Fibroblast of lung (primary cell): ENCODE measurements around the gene DDC. TPM values are rescaled to one million over a fixed set of nuclear protein-coding genes. Genes with fewer than 3 reads are reported as not detected.

Experiments used
- DNase-seq, 2 donors: peaks; one replicate each; pipeline versions ENCODE4 v3.0.0 to v3.0.0-alpha.2; 2010; ENCODE audit warnings: low read depth in 2 of 2
- H2AFZ ChIP-seq: 2 replicates; pipeline ENCODE4 v1.5.1; 2012; ENCODE audit warnings: low read length, control low read depth, inconsistent platforms
- H3K27ac ChIP-seq: 2 replicates; pipeline ENCODE4 v1.5.1; 2011; ENCODE audit warnings: low read length, control low read depth; ENCODE audit not compliant: insufficient read depth
- H3K27me3 ChIP-seq: 2 replicates; pipeline ENCODE4 v1.5.1; 2011; ENCODE audit warnings: mild to moderate bottlenecking, low read length; ENCODE audit not compliant: control insufficient read depth, insufficient read depth
- H3K36me3 ChIP-seq: 2 replicates; pipeline ENCODE4 v1.5.1; 2011; ENCODE audit warnings: low read length; ENCODE audit not compliant: control insufficient read depth, insufficient read depth
- H3K4me1 ChIP-seq: 2 replicates; pipeline ENCODE4 v1.5.1; 2011; ENCODE audit warnings: low read length; ENCODE audit not compliant: control insufficient read depth, insufficient read depth; ENCODE audit errors: extremely low read depth
- H3K4me2 ChIP-seq: 2 replicates; pipeline ENCODE4 v1.5.1; 2011; ENCODE audit warnings: low read length, control low read depth; ENCODE audit not compliant: insufficient read depth; ENCODE audit errors: extremely low read depth
- H3K4me3 ChIP-seq, 4 experiments: fragments of 200-600 bp in 1 of 4; sonication (generic) in 1 of 4; replicated peaks in 1 of 4; 2 replicates each; pipeline ENCODE4 v1.5.1; 2011 to 2016; ENCODE audit warnings: low read length in 4 of 4, low read depth in 3 of 4, mild to moderate bottlenecking in 3 of 4, control low read depth in 2 of 4, inconsistent platforms in 1 of 4, mixed read lengths in 1 of 4; ENCODE audit not compliant: insufficient read depth in 1 of 4; ENCODE audit errors: control extremely low read depth in 1 of 4
- H3K79me2 ChIP-seq: 2 replicates; pipeline ENCODE4 v1.5.1; 2012; ENCODE audit warnings: mild to moderate bottlenecking, low read length, inconsistent platforms; ENCODE audit not compliant: control insufficient read depth, insufficient read depth
- H3K9ac ChIP-seq: 2 replicates; pipeline ENCODE4 v1.5.1; 2011; ENCODE audit warnings: mild to moderate bottlenecking, low read length, control low read depth; ENCODE audit not compliant: insufficient read depth
- H3K9me3 ChIP-seq: 2 replicates; pipeline ENCODE4 v1.5.1; 2012; ENCODE audit warnings: low read depth, low read length; ENCODE audit not compliant: control insufficient read depth, insufficient read depth
- H4K20me1 ChIP-seq: 2 replicates; pipeline ENCODE4 v1.5.1; 2011; ENCODE audit warnings: low read length; ENCODE audit not compliant: control insufficient read depth, insufficient read depth; ENCODE audit errors: extremely low read depth
- CTCF ChIP-seq, 2 donors: IDR thresholded peaks in 1 of 2; conservative IDR thresholded peaks in 1 of 2; 1 replicate in 1 of 2; 2 replicates in 1 of 2; pipeline ENCODE4 v1.5.1; 2011 to 2012; ENCODE audit warnings: low read length in 2 of 2, control low read depth in 1 of 2, inconsistent platforms in 1 of 2, low read depth in 1 of 2, mild to moderate bottlenecking in 1 of 2
- EZH2 ChIP-seq: IDR thresholded peaks from 2 replicates; pipeline ENCODE4 v1.5.1; 2012; ENCODE audit warnings: low read length, control low read depth, mild to moderate bottlenecking; ENCODE audit errors: missing control alignments
- polyA plus RNA-seq, 2 donors: library from polyadenylated mRNA; depleted of rRNA in 1 of 2; stranded (reverse) in 1 of 2; unstranded in 1 of 2; fragments of >200 nt; gene quantifications; 2 replicates each; pipeline ENCODE4 v1.2.1, GENCODE V29; 2011 to 2012; ENCODE audit warnings: missing spikeins in 1 of 2
- total RNA-seq: library from RNA; depleted of rRNA; stranded (reverse); fragments of >200 nt; gene quantifications from 2 replicates; pipeline ENCODE4 v1.2.1, GENCODE V29; 2014

DDC gene
- total and polyA plus RNA-seq, 2 donors (not counting 1 experiment from before 2014, with no cell fraction given): not detected

GRCh38 chr7:50540785-50541579, 24.2 kb downstream of the DDC start:
- no peak overlapping the region for H3K4me2 ChIP-seq
- H3K27me3 ChIP-seq: no peaks in the 10 kb centered on the region
- TF ChIP-seq EZH2 (no peak), CTCF (conservative IDR thresholded peaks at IDR 0.05 in 1 of 2, IDR thresholded peaks at IDR 0.05 in 1 of 2; ENCODE audit: low read depth in 1 of 2, low read length in 2 of 2) (no peak)
- H3K4me1 ChIP-seq: no peaks in the 10 kb centered on the region
- H3K9me3 ChIP-seq: no peaks in the 10 kb centered on the region
- no peaks in the 10 kb centered on the region for H3K79me2 ChIP-seq
- no peak overlapping the region for H3K27ac ChIP-seq
- no peak overlapping the region for H3K9ac ChIP-seq
- H4K20me1 ChIP-seq: no peaks in the 10 kb centered on the region
- no peak overlapping the region for H2AFZ ChIP-seq
- H3K36me3 ChIP-seq: no peaks in the 10 kb centered on the region
- H3K4me3 ChIP-seq: no peak overlapping the region
- DNase-seq: no peak

- no peaks in the 10 kb centered on the region for H3K36me3 ChIP-seq
- no peak overlapping the region for H3K27ac ChIP-seq
- H3K9ac ChIP-seq: no peak overlapping the region
- H3K79me2 ChIP-seq: no peaks in the 10 kb centered on the region
- no peak overlapping the region for H3K4me3 ChIP-seq
- no peak overlapping the region for H2AFZ ChIP-seq
- H3K4me2 ChIP-seq: no peak overlapping the region
- no peaks in the 10 kb centered on the region for H3K9me3 ChIP-seq
- peaks cover 2% of the 10 kb centered on the region for H3K4me1 ChIP-seq
- no peaks in the 10 kb centered on the region for H3K27me3 ChIP-seq
- no peak for DNase-seq
- TF ChIP-seq CTCF (conservative IDR thresholded peaks at IDR 0.05 in 1 of 2, IDR thresholded peaks at IDR 0.05 in 1 of 2; ENCODE audit: low read depth in 1 of 2, low read length in 2 of 2) (no peak), EZH2 (no peak)
- H4K20me1 ChIP-seq: no peaks in the 10 kb centered on the region
Observed at GRCh38 chr7:50539725-50540124, 25.5 kb downstream of the DDC start.

- no peaks in the 10 kb centered on the region for H3K9me3 ChIP-seq
- DNase-seq: no peak
- no peak overlapping the region for H3K4me2 ChIP-seq
- no peaks in the 10 kb centered on the region for H3K27me3 ChIP-seq
- no peaks in the 10 kb centered on the region for H3K36me3 ChIP-seq
- H3K9ac ChIP-seq: no peak overlapping the region
- no peak overlapping the region for H2AFZ ChIP-seq
- peaks cover 2% of the 10 kb centered on the region for H3K4me1 ChIP-seq
- H3K79me2 ChIP-seq: no peaks in the 10 kb centered on the region
- H3K4me3 ChIP-seq: no peak overlapping the region
- H3K27ac ChIP-seq: no peak overlapping the region
- no peak for TF ChIP-seq CTCF (conservative IDR thresholded peaks at IDR 0.05 in 1 of 2, IDR thresholded peaks at IDR 0.05 in 1 of 2; ENCODE audit: low read depth in 1 of 2, low read length in 2 of 2)
- H4K20me1 ChIP-seq: no peaks in the 10 kb centered on the region
Observed at GRCh38 chr7:50538478-50538877, 26.7 kb downstream of the DDC start.
